AG08395 (cell line): ENCODE data around the gene GTF2E1.
"Not testable (repeated sequence)": the region's sequence is repeated elsewhere in the genome, so short reads cannot be mapped to it uniquely, and the experiment has no call there.

Experiments
- DNase-seq: peaks from one replicate; pipeline ENCODE4 v3.0.0; 2012; ENCODE audit warnings: mixed read lengths, low spot score

GTF2E1 gene

DNA sequence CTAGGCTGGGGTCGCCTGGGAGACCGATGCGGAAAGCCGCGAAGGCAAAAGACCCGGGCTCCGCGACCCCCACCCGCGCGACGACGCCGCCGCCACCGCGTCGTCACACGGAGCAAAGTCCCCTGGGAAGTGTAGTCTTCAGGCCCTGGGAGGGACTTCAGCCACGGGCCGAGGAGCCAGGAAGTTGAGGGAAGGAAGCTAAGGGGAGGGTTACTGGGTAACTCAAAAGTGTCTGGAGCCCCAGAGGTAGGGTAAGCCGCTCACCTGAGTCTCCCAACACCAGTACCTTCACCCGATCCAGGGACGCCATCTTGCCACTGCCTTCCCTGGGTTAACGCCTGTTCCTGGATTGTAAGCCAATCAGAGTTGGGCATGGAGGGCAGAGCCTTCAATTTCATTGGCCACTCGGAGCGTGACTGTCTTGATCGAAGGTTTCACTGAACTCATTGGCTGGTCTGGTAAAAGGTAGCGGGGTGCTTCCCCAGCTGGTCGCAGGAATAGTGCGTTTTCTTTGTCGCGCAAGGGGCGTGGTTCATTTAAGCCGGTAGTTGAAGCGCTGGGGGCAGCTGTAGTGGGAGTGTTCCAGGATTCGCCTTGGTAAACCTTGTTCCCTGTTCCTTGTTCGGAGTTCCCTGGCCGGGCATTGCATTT, at the start of gene GTF2E1, which contains the start of gene RABL3:
TSS of gene GTF2E1 (plus strand) at position 547 of the 651 bp plus-strand sequence. CDS start 7,809 bp downstream, outside the sequence.
TSS of gene RABL3 (minus strand) at position 319 of the 651 bp plus-strand sequence. CDS start at position 310, 9 bp downstream.
- peak; percentile 99 for DNase-seq

DNA sequence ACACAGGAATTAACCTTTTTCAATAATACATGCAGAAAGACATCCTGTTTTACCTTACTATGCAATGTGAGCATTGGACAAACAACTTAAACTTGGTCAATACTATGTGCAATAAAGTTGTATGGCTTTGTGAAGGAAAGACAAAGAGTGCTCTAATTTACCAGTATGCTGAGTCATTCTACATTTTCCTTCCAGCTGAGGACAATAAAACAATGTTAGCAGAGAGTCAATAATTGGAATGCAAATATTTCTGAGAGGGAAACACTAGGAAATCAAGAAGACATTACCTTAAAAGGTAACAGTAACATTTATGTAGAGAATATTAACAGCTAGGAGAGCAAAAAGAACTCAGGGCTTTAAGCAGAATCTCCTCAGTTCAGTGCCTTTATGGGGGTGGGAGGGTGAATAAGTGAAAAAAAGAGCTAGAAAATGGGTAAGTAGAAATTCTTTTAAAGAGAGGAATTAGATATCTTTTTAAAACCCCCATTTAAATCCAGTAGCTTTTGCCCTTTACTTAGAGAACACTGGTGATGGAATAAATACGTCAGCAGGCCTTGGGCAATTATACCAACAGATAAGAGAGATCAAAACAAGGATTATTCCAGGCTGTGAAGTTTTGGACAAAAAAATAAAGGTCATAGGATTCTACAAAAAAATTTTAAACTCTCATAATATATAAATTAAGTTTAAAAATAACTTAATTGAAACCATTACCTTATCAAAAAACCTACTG, 48.9 kb upstream of the GTF2E1 start:
- DNase-seq, result peak; percentile 35

DNA sequence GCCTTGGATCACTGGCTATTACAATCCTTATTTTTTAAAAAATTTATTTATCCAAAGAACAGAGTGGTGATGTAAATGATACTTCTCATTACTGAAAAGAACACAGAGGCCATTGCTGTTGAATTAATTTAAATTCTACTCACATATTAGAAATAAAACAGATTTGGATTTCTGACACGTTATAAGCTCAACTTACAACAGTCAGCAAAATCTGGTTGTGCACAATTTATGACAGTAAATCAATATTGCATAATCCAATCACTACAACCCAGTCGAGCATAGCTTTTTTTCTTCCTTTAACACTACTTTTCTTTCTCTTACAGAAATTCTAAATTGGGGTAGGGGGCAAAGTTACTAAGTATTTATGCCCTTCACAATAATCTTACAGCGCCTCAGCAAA, 43.2 kb upstream of the GTF2E1 start:
- no peak for DNase-seq

DNA sequence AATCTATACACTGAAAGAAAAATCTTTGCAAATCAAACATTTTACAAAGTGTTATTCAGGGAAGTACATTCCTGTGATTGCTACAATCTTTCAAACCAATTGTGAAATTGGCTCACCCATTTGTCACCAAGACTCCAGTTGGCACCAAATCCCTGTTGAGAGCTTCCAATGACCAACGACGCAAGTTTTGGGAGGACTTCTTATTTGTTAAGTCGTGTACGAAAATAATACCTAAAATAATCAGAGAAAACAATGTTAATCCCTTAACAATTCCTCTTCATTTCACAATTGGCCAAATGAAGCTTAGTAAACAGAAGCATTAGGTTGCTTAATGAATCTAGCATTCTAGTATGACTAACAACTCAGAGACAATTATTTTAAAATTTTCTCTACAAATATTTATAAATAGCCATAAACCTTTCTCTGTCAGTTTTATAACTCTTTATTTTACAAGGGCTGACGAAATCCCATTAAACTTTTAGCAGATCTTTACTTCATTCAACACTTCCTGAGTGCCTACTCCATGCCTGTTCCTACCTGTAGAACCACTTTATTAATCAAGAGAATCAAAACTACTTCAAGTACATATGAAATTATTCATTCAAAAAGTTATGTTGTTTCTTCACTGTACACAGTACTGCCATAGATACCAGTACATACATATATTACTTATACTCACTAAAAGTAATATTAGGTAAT, 36.5 kb upstream of the GTF2E1 start:
- DNase-seq, result no peak

DNA sequence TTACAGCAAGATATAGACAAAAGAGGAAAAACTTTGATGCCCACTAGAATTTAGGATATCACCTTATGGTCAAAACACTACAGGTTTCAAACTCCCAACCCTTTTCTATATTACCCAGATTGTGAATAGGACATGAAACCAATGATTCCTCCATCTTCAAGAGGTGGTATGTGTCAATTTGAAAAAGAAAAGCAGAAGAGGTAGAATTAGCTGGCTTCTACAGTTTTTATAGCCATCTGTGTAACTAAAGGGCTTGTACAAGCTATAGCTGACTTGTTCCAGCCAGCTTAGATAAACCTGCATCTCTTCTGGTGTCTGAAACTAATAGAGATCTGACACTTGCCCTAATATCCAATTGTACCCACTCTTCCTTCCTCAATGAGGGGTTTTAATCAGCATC, 35.6 kb upstream of the GTF2E1 start:
- no peak for DNase-seq

DNA sequence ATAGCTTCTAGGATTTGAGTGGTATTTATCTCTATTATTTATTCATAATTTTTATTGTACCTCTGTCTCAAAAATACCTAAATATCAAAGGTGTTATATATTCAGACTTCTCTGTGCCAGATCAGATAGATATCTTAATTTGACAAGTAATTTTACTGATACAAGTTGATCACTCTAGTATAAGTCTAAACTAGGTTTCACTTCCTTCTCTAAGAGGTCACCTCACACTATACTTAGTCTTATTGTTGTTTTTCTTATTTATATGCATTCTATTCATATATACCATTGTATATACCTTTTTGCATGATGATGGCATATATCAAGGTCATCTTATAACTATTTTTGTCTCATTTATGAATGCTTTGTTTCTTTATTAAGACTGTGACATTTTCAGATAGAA, 34.1 kb upstream of the GTF2E1 start:
- DNase-seq, result no peak

DNA sequence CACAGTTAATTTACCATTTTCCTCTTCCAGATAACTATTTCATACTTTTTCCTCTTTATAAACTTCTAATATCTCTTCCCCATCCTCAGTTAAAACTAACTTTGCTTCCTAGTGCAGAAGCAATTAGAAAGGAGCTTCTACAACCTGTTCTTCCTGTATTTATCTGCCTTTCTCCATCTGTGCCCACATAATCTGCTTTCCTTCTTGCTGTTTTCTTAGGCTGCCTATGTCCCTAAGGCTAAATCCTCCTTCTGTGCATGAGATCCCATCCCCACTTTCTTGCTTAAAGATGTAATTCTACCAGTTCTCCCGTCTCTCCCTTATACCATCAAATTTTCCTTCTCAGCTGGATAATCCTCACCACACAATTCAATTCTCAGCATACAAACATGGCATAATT, 32.2 kb upstream of the GTF2E1 start:
- DNase-seq, result no peak

DNA sequence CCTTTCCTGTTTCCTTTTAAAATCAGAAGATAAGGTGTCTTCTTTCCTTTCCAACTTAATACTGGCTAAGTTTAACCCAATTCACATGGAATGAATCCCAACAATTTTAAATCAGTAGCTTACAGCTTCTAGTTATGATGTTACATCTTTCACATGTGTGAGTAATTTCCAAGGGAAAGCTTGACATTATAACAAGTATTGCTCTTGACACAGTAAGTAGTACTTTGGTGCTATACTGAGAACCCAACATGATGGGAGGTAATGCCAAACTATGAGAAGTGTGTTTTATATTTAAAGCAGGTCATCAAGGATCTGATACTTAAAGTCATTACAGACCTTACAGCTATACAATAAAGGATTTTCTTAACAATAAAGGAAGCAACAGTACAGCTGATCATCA, 29.3 kb upstream of the GTF2E1 start:
- DNase-seq, result no peak

DNA sequence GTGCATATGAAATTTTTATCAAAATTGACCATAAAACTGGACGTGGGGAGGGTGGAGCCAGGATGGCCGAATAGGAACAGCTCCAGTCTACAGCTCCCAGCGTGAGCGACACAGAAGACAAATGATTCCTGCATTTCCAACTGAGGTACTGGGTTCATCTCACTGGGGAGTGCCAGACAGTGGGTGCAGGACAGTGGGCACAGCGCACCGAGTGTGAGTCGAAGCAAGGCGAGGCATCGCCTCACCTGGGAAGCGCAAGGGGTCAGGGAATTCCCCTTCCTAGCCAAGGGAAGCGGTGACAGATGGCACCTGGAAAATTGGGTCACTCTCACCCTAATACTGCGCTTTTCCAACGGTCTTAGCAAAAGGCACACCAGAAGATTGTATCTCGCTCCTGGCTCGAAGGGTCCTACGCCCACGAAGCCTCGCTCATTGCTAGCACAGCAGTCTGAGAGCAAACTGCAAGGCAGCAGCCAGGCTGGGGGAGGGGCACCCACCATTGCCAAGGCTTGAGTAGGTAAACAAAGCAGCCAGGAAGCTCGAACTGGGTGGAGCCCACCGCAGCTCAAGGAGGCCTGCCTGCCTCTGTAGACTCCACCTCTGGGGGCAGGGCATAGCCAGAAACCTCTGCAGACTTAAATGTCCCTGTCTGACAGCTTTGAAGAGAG, 23.2 kb upstream of the GTF2E1 start:
- not testable (repeated sequence) for DNase-seq

DNA sequence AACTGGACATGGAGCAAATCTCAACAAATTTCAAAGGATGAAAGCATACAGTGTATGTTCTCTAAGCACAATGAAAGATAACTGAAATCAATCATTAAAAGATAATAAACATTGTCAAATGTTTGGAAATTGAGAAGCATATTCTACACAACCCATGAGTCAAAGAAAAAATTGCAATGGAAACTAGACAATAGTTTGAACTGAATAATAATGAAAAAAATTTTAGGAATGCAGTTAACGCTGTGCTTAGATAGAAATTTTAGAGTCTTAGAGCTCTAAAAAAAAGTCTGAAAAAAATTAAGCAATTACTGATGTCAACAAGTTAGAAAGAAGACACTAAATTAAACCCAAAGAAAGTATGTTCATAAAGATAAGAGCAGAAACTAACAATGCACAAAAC, 15.8 kb upstream of the GTF2E1 start:
- peak; percentile 21 for DNase-seq

DNA sequence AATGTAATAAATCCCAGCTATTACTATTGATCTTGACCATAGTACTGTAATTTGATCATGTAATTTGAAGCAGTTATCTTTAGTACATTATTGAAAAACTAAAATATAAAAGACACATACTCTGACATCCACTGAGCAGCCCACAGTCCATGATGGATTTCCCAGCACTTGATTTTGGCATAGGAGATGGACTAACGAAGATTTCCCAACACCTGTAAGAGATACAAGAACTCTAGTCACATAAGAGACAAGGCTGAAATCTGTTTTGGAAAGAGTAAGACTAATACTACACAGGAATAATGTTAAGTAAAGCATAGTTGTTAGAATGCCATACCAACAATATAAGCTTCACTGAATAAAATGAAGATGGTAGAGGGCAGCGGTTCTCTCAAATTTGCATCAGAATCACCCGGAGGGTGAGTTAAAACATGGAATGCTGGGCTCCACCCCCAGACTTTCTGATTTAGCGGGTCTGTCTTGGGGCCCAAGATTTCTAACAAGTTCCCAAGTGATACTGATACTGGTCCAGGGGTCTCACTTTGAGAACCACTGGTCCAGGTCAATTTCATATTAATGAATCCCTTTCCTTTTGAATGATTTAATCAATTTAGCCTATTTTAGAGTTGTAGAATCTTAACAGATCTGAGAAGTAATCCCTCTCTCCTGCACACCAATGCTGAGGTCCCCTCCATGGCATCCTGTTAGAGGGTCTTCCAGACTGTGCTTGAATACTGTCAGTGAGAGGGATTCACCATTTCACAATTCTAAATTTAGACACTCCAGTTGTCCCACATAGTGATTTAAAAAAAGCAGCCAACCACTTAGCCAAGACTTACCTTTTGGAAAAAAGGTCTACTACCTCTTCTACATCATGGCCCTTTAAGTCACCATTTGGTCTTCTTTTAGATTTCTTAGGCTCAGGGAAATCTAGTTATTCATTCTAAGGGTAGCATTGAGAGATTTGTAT, 11.7 kb upstream of the GTF2E1 start:
- no peak for DNase-seq

DNA sequence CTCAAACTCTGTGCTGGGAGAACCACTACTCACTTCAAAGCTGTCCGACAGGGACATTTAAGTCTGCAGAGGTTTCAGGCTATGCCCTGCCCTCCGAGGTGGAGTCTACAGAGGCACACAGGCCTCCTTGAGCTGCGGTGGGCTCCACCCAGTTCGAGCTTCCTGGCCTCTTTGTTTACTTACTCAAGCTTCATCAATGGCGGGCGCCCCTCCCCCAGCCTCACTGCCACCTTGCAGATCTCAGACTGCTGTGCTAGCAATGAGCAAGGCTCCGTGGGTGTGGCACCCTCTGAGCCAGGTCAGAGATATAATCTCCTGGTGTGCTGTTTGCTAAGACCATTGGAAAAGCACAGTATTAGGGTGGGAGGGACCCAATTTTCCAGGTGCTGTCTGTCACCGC, 4.5 kb upstream of the GTF2E1 start:
- DNase-seq, result not testable (repeated sequence)

DNA sequence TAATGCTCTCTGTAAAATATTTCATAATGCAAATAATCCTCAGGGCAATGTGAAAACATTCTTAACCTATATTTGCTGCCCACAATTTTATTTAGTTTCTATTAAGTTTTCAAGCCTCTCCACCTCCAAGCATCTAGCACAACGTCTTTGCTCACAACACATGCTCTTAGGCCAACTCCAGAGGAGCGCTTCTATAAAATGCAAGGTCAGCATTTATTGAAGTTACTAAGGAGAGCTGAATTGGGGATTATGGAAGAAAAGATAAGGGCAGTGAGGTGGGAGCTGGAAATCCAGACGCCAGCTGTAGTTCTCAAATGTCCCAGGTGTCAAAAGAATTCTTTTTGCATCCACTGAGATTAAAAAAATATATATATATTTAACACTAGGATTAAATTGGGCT, 1.2 kb upstream of the GTF2E1 start:
- no peak for DNase-seq

DNA sequence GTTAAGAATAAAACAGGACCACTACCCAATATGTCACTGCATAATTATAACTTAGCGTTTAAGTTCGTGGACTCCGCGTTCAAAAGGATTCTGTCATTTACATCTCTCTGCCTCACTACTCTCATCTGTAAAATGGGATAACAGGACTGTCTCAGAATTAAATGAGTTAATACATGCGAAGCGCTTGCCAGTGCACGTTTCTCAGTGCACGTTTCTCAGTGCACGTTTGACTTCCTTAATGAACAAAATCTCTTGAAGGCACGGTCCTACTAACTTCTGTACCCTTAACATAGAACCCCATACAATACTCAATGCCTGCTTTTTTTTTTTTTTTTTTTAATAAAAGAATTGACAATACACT, 727 bp upstream of the GTF2E1 start:
- no peak for DNase-seq

DNA sequence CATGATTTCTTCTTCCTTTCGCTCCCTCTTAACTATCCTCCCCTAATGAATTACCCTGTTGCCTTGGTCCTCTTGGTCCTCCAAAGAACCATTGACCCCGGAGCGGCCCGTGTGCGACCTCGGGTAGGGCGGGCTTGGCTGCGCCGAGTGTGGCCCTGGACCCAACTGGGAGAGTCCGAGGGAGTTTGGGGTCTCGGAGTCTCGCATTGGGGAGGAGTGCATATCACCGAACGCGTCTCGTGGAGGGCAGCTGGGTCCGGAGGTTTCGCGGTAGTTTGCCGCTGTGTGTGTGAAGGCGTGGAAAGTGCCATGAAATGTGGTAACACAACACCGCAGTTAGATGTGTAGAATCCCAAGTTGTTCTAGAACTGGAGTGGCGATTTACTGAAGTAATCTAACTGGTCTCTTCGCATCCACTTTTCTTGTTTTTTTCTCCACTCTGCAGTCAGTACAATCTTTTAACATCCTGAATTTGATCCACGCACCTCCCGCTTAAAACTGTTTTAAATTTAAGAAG, 363 bp downstream of the GTF2E1 start:
- no peak for DNase-seq

DNA sequence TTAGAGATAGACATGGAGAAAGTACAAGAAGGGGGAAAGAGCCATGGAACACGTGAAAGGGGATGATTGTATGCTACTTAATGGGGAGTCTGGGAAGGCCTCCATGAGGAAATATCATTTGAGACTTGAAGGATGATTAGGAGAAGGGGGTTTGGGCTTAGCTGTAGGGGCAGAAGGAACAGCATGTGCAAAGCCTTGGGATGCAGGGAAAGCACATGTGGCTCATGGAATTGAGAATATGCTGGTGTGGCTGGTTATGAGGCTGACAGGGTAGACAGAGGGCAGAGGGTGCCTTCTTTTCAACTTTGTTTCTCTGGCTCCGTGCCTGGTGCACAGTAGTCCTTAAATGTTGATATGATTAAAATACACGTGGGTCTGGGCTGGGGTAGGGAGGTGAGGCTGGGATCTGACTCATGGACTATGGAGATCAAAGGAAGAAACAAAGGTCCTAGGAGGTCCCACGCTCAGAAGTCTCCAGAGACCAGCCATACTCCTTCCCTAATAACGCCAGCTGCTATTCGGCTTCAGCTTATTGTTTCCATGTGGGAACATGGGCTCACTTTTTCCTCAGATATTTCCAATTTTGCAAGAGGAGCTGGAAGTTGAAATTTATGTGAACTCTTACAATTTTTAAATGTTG, 1.1 kb downstream of the GTF2E1 start:
- peak; percentile 20 for DNase-seq

DNA sequence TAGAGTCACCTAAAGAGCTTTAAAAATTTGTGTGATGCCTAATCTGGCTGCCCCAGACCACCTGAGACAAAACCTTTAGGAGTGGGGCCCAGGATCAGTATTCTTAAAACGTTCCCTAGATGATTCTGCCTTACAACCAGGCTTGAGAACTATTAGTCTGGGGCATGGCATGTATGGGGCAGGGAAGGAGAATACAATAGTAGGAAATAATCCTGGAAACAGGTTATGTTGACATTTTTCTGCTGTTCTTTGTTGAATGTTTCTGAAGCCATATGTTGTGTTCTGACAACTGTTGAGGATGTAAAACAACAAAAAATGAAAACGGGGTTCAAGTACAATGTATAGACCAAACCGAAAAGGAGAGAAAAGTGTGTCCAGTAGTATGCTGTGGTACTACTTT, 2.9 kb downstream of the GTF2E1 start:
- no peak for DNase-seq

DNA sequence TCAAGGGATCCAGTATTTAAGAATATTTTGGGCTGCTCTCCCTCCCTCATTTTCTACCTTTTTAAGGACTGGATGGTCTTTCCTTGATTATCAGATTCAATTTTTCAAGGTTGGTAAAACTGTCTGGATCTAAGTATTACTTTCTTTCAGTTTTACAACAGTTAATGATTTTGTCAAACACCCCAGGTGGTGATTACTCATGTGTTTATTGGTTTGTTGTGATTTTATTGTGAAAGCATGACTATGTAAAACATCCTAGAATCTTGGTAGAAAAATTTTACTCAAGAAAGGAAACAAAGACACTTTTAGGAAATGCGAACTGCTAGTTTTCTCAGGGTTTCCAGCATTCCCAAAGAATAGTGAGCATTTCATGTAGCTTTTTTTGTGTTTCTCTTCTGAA, 7.3 kb downstream of the GTF2E1 start:
- DNase-seq, result no peak

DNA sequence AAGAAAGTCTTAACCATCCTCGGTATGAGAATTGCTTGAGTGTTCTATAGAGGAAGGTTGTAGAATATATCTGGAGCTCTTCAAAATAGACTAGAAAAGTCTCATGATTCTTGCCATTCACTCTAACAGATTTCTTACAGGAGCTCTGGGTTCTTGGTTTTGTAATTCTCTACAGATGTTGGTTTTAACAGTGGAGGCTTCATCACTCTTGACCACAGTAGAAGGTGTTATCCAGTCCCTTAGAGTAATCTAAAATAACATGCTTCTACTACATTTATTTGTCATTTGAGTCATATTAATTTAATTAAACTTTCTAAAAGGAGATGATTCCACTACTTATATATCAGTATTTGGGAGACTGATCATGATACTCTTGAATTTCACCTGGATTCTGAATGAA, 9.7 kb downstream of the GTF2E1 start:
- DNase-seq, result no peak

DNA sequence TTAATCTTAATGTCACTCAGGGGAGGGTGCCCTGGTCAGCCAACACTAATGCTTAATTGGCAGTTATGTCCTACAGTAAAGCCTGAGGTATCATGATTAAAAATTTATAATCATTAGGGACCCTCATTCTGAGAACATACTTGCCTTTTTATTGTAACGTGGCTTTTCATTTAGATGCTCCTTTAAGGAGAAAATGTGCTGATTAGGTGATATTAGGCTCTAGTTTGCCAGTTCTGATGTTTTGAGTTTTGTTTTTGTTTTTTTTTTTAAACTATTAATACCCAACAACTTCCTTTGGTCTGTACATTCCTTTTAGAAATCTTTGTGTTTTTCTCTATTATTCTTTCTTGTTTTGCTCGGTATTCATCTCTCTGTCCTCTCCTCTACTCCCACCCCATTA, 10.3 kb downstream of the GTF2E1 start:
- DNase-seq, result no peak

DNA sequence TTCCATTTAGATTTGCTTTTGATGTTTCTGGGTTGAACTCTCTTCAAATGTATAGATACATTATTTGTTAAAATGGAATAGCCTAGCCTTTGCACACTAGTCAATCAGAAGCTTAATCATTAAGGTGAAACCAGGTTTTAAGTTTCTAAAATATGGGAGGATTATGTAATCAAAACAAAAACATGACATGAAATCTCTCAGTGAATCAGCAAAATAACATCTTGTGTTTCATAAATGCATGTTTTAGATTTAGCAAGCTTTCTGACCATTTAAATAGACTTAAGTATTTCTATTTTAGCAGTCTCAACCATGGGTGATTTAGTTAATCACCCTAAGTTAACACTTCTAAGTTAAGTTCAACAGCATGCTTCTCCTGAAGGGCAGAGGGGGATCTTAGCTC, 11.3 kb downstream of the GTF2E1 start:
- DNase-seq, result no peak
